SK-N-SH (cell line): ENCODE data around the gene PLCZ1. TPM values are rescaled to one million over a fixed set of nuclear protein-coding genes. Genes with fewer than 3 reads are reported as not detected.

ENCODE experiments used
- CTCF ChIA-PET: fragments of 300-600, 350-600 bp; formaldehyde crosslinking; extraction: SDS; loops from one replicate; lab custom pipeline; 2021; lab: Yijun Ruan, JAX
- POLR2A ChIA-PET: fragments of 350-600 bp; sonication (Branson Sonifier 250); formaldehyde crosslinking; extraction: SDS; loops from one replicate; lab custom pipeline; 2020; ENCODE audit warnings: antibody characterized with exemption, inconsistent platforms; lab: Yijun Ruan, JAX
- DNase-seq: peaks from one replicate; pipeline ENCODE4 v3.0.0; 2012
- H2AFZ ChIP-seq: fragments of 200-600 bp; sonication (generic); 2 replicates; pipeline ENCODE4 v1.8.1; 2016; ENCODE audit warnings: antibody characterized with exemption, mild to moderate bottlenecking, low read depth
- H3F3A ChIP-seq: fragments of 200-600 bp; sonication (generic); replicated peaks from 2 replicates; pipeline ENCODE3; 2016; ENCODE audit warnings: antibody characterized with exemption, mild to moderate bottlenecking; ENCODE audit not compliant: insufficient read depth
- H3K27ac ChIP-seq, 2 experiments: fragments of 200-500 bp in 1 of 2; fragments of 200-600 bp in 1 of 2; sonication (Bioruptor generic) in 1 of 2; sonication (generic), shearing (Covaris generic) in 1 of 2; 2 replicates each; pipeline versions ENCODE4 v1.5.1 to v1.6.1; 2014 to 2016; ENCODE audit warnings: low read depth in 2 of 2, inconsistent platforms in 1 of 2, low read length in 1 of 2, mild to moderate bottlenecking in 1 of 2, mixed read lengths in 1 of 2
- H3K27me3 ChIP-seq: fragments of 200-600 bp; sonication (generic), shearing (Covaris generic); 2 replicates; pipeline ENCODE4 v1.6.1; 2016; ENCODE audit warnings: mixed run types; ENCODE audit not compliant: insufficient read depth
- H3K36me3 ChIP-seq, 2 experiments: fragments of 200-500 bp in 1 of 2; fragments of 200-600 bp in 1 of 2; sonication (Bioruptor generic) in 1 of 2; sonication (generic) in 1 of 2; replicated peaks in 1 of 2; 2 replicates each; pipeline versions ENCODE3 to v1.5.1; 2014 to 2016; ENCODE audit warnings: low read length in 1 of 2, mild to moderate bottlenecking in 1 of 2; ENCODE audit not compliant: insufficient read depth in 2 of 2, control insufficient read depth in 1 of 2
- H3K4me1 ChIP-seq, 2 experiments: fragments of 200-500 bp in 1 of 2; fragments of 200-600 bp in 1 of 2; sonication (Bioruptor generic) in 1 of 2; sonication (generic), shearing (Covaris generic) in 1 of 2; 2 replicates each; pipeline versions ENCODE4 v1.5.1 to v1.6.1; 2014 to 2016; ENCODE audit warnings: low read depth in 1 of 2, low read length in 1 of 2, mixed run types in 1 of 2; ENCODE audit not compliant: insufficient read depth in 2 of 2, control insufficient read depth in 1 of 2
- H3K4me2 ChIP-seq: fragments of 200-600 bp; sonication (generic), shearing (Covaris generic); 2 replicates; pipeline ENCODE4 v1.6.1; 2017; ENCODE audit warnings: mixed run types
- H3K4me3 ChIP-seq, 2 experiments: fragments of 200-500 bp in 1 of 2; fragments of 200-600 bp in 1 of 2; sonication (Bioruptor generic) in 1 of 2; sonication (generic), shearing (Covaris generic) in 1 of 2; 2 replicates each; pipeline versions ENCODE4 v1.5.1 to v1.8.1; 2014 to 2016; ENCODE audit warnings: low read depth in 2 of 2, inconsistent platforms in 1 of 2, low read length in 1 of 2, mild to moderate bottlenecking in 1 of 2, mixed read lengths in 1 of 2, moderate library complexity in 1 of 2
- H3K79me2 ChIP-seq: fragments of 200-600 bp; sonication (generic); 2 replicates; pipeline ENCODE4 v1.8.1; 2017; ENCODE audit warnings: mild to moderate bottlenecking; ENCODE audit not compliant: insufficient read depth
- H3K9ac ChIP-seq: fragments of 200-600 bp; sonication (generic); 2 replicates; pipeline ENCODE4 v1.6.1; 2017; ENCODE audit warnings: mixed run types
- H3K9me2 ChIP-seq: fragments of 200-600 bp; sonication (generic); 2 replicates; pipeline ENCODE4 v1.6.1; 2017; ENCODE audit warnings: mixed run types
- H3K9me3 ChIP-seq: fragments of 200-600 bp; sonication (generic); 2 replicates; pipeline ENCODE4 v1.6.1; 2017; ENCODE audit warnings: mixed run types, mild to moderate bottlenecking, moderate library complexity
- H4K20me1 ChIP-seq: fragments of 200-600 bp; sonication (generic); 2 replicates; pipeline ENCODE4 v1.6.1; 2017; ENCODE audit warnings: mild to moderate bottlenecking, mixed run types; ENCODE audit not compliant: insufficient read depth
- EZH2phosphoT487 ChIP-seq: fragments of 200-600 bp; sonication (generic); IDR thresholded peaks from 2 replicates; pipeline ENCODE4 v1.6.1; 2017; ENCODE audit warnings: low read depth, mixed run types, mild to moderate bottlenecking, antibody characterized with exemption, moderate library complexity, borderline replicate concordance
- FOSL2 ChIP-seq: IDR thresholded peaks from 2 replicates; pipeline ENCODE4 v1.4.0; 2012; ENCODE audit warnings: low read depth, mild to moderate bottlenecking, moderate library complexity, borderline replicate concordance
- GABPA ChIP-seq: IDR thresholded peaks from 2 replicates; pipeline ENCODE4 v1.4.0; 2012; ENCODE audit warnings: low read depth, mild to moderate bottlenecking
- IRF3 ChIP-seq: fragments of 150-350 bp; IDR thresholded peaks from 2 replicates; pipeline ENCODE4 v1.6.1; 2016; ENCODE audit warnings: mild to moderate bottlenecking, low read depth, low read length
- MXI1 ChIP-seq: IDR thresholded peaks from 2 replicates; pipeline ENCODE4 v1.6.1; 2012; ENCODE audit warnings: mild to moderate bottlenecking, low read depth, low read length, improper control_type of control experiment
- NFIC ChIP-seq: IDR thresholded peaks from 2 replicates; pipeline ENCODE4 v1.4.0; 2012; ENCODE audit warnings: borderline replicate concordance
- NRF1 ChIP-seq: IDR thresholded peaks from 2 replicates; pipeline ENCODE4 v1.6.1; 2012; ENCODE audit warnings: low read depth, mild to moderate bottlenecking, low read length
- POLR2AphosphoS5 ChIP-seq: IDR thresholded peaks from 2 replicates; pipeline ENCODE4 v1.6.1; 2012; ENCODE audit warnings: low read depth, low read length
- RAD21 ChIP-seq: IDR thresholded peaks from 2 replicates; pipeline ENCODE4 v1.6.1; 2012; ENCODE audit warnings: mild to moderate bottlenecking, low read length
- RXRA ChIP-seq: IDR thresholded peaks from 2 replicates; pipeline ENCODE4 v1.4.0; 2012; ENCODE audit warnings: low read depth, mild to moderate bottlenecking, borderline replicate concordance
- SIN3A ChIP-seq: IDR thresholded peaks from 2 replicates; pipeline ENCODE4 v1.6.1; 2012; ENCODE audit warnings: low read depth, mild to moderate bottlenecking, low read length, moderate library complexity, borderline replicate concordance
- SMC3 ChIP-seq: IDR thresholded peaks from 2 replicates; pipeline ENCODE4 v1.6.1; 2012; ENCODE audit warnings: low read depth, low read length, improper control_type of control experiment
- TAF1 ChIP-seq: IDR thresholded peaks from 2 replicates; pipeline ENCODE4 v1.6.1; 2012; ENCODE audit warnings: low read depth, mild to moderate bottlenecking, low read length, moderate library complexity, borderline replicate concordance
- TCF12 ChIP-seq: IDR thresholded peaks from 2 replicates; pipeline ENCODE4 v1.4.0; 2012
- TEAD4 ChIP-seq: IDR thresholded peaks from 2 replicates; pipeline ENCODE4 v1.4.0; 2012; ENCODE audit warnings: mild to moderate bottlenecking, borderline replicate concordance; ENCODE audit not compliant: insufficient read depth
- YY1 ChIP-seq: IDR thresholded peaks from 2 replicates; pipeline ENCODE4 v1.4.0; 2012; ENCODE audit warnings: low read depth, mild to moderate bottlenecking
- WGBS: methylation state at CpG from one replicate; pipeline ENCODE4 v1.1.6; 2017; ENCODE audit warnings: low lambda C conversion rate; 5-methylcytosine and 5-hydroxymethylcytosine counted together
- polyA plus RNA-seq, 3 experiments: library from polyadenylated mRNA; depleted of rRNA; stranded (reverse); fragments of >200 nt; gene quantifications; 2 replicates each; pipeline ENCODE4 v1.2.3, GENCODE V29; 2012
- TF ChIP-seq, protein P1 (sequence below): IDR thresholded peaks from 2 replicates; pipeline ENCODE4 v1.4.0; 2012; ENCODE audit warnings: low read depth, borderline replicate concordance
- TF ChIP-seq, protein P2 (sequence below): IDR thresholded peaks from 2 replicates; pipeline ENCODE4 v1.4.0; 2012; ENCODE audit warnings: low read depth, borderline replicate concordance
- TF ChIP-seq, protein P3 (sequence below): fragments of 150-350 bp; IDR thresholded peaks from 2 replicates; pipeline ENCODE4 v1.6.1; 2017; ENCODE audit warnings: antibody characterized with exemption, low read length, low read depth, borderline replicate concordance

The PLCZ1 gene
- polyA plus RNA-seq, 1 of the 3 experiments (the other 2 are of a cell fraction) = 0.15 TPM

DNA sequence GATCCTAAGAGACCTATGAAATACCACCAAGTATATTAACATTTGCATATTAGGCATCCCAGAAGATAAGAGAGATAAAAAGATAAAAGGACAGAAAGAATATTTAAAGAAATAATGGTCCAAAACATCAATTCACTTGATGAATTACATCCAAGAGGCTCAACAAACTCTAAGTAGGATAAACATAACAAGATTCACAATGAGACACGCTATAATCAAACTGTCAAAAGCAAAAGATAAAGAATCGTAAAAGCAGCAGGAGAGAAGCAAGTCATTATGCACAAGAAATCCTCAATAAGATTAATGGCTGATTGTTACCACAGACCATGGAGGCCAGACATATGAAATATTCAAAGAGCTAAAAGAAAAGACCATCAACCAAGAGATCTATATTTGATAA, 79.6 kb downstream of the PLCZ1 start:
- H3F3A ChIP-seq = no peaks in the 10 kb centered on the region
- H3K4me3 ChIP-seq = no peak overlapping the region
- ChIA-PET CTCF (no interaction called here), POLR2A (no interaction called here)
- no peaks in the 10 kb centered on the region for H3K9me3 ChIP-seq
- no peak for DNase-seq
- H2AFZ ChIP-seq = no peak overlapping the region
- H3K4me2 ChIP-seq = no peak overlapping the region
- no peak overlapping the region for H3K27ac ChIP-seq
- H3K27me3 ChIP-seq = no peaks in the 10 kb centered on the region
- H3K36me3 ChIP-seq = no peaks in the 10 kb centered on the region
- H3K4me1 ChIP-seq = no peaks in the 10 kb centered on the region
- no peaks in the 10 kb centered on the region for H3K9me2 ChIP-seq
- TF ChIP-seq IRF3 = no peak
- TF ChIP-seq, protein P1, sequence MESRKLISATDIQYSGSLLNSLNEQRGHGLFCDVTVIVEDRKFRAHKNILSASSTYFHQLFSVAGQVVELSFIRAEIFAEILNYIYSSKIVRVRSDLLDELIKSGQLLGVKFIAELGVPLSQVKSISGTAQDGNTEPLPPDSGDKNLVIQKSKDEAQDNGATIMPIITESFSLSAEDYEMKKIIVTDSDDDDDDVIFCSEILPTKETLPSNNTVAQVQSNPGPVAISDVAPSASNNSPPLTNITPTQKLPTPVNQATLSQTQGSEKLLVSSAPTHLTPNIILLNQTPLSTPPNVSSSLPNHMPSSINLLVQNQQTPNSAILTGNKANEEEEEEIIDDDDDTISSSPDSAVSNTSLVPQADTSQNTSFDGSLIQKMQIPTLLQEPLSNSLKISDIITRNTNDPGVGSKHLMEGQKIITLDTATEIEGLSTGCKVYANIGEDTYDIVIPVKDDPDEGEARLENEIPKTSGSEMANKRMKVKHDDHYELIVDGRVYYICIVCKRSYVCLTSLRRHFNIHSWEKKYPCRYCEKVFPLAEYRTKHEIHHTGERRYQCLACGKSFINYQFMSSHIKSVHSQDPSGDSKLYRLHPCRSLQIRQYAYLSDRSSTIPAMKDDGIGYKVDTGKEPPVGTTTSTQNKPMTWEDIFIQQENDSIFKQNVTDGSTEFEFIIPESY = no peak
- TF ChIP-seq, protein P2, sequence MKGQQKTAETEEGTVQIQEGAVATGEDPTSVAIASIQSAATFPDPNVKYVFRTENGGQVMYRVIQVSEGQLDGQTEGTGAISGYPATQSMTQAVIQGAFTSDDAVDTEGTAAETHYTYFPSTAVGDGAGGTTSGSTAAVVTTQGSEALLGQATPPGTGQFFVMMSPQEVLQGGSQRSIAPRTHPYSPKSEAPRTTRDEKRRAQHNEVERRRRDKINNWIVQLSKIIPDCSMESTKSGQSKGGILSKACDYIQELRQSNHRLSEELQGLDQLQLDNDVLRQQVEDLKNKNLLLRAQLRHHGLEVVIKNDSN = no peak
- TF ChIP-seq NFIC = no peak
- no peak for TF ChIP-seq TCF12
- no peak for TF ChIP-seq TEAD4
- no peak for TF ChIP-seq TAF1
- no peak for TF ChIP-seq EZH2phosphoT487
- TF ChIP-seq SMC3 = no peak
- TF ChIP-seq GABPA = no peak
- no peak for TF ChIP-seq FOSL2
- no peak for TF ChIP-seq RXRA
- TF ChIP-seq, all 33 proteins: peak for 0
- WGBS = 26% methylated on average over 2 of the region's 2 CpGs
- H3K9ac ChIP-seq = no peak overlapping the region
- H4K20me1 ChIP-seq = no peaks in the 10 kb centered on the region
- H3K79me2 ChIP-seq = no peaks in the 10 kb centered on the region

DNA sequence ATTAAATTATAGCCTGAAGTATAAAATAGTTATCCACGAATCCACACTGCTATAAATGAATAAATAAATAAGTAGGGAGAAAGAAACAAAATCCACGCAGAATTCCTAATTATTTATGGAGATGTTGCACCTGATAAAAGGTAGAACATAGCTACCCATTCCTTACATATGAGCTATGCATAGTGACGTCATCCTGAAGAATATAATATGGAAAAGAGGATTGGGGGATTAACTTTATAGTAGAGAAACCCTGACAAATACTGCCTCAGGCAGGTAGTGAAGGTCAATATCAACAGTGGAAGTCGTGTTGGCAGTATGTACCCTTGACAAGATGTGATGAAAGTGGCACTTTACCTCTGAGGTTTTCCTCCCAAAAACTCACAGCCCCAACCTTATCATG, 82.5 kb downstream of the PLCZ1 start:
- ChIA-PET CTCF (no interaction called here), POLR2A (no interaction called here)
- Histone ChIP-seq H3K4me3 (no peak overlapping the region), H4K20me1 (no peaks in the 10 kb centered on the region), H3K9me3 (no peaks in the 10 kb centered on the region), H3K79me2 (no peaks in the 10 kb centered on the region), H3K9ac (no peak overlapping the region), H3K4me1 (no peaks in the 10 kb centered on the region), H2AFZ (no peak overlapping the region), H3K36me3 (no peaks in the 10 kb centered on the region), H3K4me2 (no peak overlapping the region), H3K27me3 (no peaks in the 10 kb centered on the region), H3K27ac (no peak overlapping the region), H3F3A (no peaks in the 10 kb centered on the region), H3K9me2 (no peaks in the 10 kb centered on the region)
- DNase-seq = no peak
- 15% methylated on average over 4 of the region's 4 CpGs for WGBS
- TF ChIP-seq, protein P3, sequence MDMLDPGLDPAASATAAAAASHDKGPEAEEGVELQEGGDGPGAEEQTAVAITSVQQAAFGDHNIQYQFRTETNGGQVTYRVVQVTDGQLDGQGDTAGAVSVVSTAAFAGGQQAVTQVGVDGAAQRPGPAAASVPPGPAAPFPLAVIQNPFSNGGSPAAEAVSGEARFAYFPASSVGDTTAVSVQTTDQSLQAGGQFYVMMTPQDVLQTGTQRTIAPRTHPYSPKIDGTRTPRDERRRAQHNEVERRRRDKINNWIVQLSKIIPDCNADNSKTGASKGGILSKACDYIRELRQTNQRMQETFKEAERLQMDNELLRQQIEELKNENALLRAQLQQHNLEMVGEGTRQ = no peak
- no peak for TF ChIP-seq TEAD4
- TF ChIP-seq SMC3 = no peak
- no peak for TF ChIP-seq SIN3A
- no peak for TF ChIP-seq FOSL2
- TF ChIP-seq, protein P1 = no peak
- TF ChIP-seq YY1 = no peak
- TF ChIP-seq NFIC = no peak
- TF ChIP-seq MXI1 = no peak
- TF ChIP-seq NRF1 = no peak
- TF ChIP-seq TAF1 = no peak
- TF ChIP-seq RAD21 = no peak
- no peak for TF ChIP-seq IRF3
- no peak for TF ChIP-seq POLR2AphosphoS5
